ENCODE data around the gene SMTNL2.

SMTNL2 gene

DNA sequence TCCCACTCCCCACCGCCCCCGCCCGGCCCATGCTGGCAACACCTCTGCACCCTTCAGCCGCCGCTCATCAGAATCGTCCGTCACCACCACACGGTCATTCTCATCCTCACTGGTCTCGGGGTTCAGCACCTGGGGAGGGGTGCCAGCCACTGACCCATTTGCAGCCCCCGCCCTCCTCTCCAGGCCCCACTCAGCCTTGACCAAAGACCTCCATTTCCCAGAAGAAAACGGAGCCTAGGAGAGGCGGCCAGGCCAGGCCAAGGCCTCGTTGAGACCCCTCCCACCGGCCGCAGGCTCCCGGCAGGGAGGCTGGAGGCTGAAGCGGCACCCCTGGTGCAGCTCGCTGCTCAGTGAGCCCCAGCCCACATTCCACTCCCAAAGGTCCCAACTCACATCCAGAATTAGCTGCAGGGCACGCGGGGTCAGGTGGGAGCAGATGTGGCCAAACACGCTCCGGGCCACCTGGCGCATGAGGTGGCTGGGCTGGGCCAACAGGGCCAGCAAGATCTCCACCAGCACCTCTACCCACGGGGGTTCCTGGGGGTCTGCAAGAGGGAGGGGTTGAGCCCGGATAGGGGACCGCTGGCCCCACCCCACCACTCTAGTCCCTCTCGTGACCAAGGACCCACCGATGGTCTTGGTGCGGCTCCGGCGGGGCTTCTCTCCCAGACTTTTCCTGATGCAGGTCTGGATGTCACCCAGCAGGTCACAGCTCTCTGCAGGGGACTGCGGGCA, 38.9 kb upstream of the SMTNL2 start:
- DNase-seq (ENCODE audit: low spot score) = no peak

DNA sequence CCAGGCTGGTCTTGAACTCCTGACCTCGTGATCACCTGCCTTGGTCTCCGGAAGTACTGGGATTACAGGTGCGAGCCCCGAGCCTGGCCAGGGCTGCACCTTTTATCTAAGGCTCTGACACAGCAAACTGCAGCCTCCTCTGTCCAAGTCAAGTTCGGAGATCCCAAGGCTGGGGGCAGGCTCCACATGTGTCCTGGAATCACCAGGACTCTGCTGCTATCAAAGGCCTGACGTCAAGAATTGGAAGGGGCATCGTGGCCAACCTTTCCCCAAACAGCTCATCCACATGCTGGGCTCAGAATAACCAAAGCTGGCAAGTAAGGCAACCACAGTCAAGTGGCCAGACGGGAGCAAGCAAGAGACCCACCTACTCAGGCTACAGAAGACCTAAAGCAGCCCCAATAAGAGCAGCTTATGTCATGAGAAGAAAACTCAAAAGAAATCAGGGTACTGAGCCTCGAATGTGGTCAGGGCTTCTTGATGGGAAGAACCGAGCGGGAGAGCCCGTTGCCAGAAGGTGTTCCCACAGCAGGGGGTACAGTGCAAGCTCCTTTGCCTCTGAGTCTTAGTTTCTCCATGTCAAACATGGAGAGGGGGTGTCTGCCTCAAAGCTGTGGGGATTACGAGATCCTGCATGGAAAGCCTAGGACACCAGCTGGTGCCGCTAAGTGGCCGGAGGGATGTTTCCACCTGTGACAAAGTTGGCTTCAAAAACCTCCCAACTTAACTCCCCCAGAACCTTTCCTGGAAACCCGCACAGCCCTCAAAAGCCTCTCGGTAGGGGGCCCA, 37.0 kb upstream of the SMTNL2 start:
- no peak for DNase-seq (ENCODE audit: low spot score)

- DNase-seq (ENCODE audit: low spot score) = no peak
Measured at GRCh38 chr17:4548061-4548461, 36.3 kb upstream of the SMTNL2 start.

- no peak for DNase-seq (ENCODE audit: low spot score)
Measured at GRCh38 chr17:4548721-4549531, 35.4 kb upstream of the SMTNL2 start.

DNA sequence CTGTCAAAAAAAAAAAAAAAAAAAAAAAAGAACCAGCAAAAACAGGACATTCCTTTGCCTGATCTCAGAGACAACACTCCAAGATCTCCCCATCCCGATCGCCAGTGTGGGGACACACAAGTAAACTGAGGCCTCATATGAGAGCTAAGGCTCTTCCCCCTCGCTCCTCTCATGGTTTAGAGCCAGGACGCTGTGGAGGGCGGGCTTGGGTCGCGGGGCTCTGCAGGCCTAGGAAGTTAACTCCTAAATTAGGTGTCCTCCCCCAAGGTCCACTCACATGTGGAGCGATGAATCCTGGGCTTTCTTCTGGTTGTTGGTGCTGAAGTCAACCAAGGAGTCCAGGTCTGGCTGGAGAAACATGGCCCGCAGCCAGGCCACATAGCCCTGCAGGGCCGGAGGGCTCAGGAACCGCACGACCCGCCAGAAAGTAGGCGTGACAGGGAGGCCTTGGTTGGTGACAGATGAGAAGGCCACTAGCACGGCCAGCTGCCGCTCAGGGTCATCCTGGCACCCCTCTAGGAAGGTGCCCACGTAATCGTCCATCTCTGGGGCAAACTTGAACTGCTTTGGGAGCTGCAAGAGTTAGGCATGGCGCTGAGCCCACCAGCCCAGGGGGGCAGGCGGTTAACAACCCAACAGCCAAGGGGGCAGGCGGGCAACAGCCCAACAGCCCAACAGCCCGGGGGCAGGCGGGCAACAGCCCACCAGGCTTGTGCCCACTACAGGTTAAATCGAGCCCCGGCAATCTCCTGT, 34.4 kb upstream of the SMTNL2 start:
- DNase-seq (ENCODE audit: low spot score) = no peak

GRCh38 chr17:4550534-4551039, 33.7 kb upstream of the SMTNL2 start:
- DNase-seq (ENCODE audit: low spot score) = no peak

- DNase-seq (ENCODE audit: low spot score) = no peak
Measured at GRCh38 chr17:4551141-4551540, 33.2 kb upstream of the SMTNL2 start.

DNA sequence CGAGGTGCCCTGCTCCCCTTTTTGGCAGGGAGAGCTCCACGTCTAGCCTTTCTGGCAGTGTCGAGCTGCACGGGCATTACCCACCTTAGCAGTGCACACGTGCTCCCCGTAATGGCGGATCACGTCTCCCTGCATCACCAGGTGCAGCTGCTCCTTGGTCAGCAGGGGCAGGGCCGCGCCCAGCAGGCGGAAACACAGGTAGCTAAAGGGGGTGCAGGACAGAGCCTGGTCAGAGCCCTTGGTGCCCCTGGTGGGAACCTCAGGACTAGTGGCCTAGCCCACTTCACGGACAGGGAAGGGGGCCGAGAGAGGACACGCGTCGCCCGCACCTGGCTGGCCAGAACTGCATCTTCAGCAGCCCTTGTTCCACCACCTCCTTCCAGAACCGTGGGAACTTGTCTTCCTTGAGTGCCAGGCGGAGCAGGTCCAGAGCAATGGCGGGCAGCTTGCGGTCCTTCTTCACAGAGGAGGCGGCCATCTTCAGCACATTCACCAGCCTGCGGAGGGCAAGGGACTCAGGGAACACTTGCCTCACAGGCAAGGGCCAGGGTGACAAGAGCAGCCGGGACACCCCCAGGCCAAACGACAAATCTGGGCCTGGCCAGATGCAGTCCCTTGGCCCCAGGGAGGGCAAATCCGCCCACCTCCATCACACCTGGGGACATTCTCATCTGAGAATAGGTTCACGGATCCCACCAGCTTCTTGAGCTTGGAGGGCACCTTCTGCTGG, 32.4 kb upstream of the SMTNL2 start:
- DNase-seq (ENCODE audit: low spot score) = no peak

DNA sequence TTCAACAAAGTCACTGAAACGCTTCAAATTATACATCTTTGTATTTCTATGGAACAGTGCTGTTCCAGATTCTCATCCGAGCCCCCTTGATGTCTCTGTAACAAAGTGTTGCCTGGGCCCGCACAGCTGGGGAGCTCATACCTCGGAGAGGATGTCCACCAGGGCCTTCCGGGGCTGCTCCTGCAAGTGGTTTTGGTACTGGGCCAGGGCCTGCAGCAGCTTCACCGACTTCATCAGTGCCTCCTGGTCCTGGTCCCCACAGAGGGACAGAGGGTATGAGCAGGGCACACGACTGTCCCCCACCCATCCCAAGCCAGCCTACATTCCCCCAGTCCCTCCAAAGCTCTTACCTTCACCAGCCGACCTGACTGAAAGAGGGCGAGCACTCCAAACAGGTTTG, 30.7 kb upstream of the SMTNL2 start:
- DNase-seq (ENCODE audit: low spot score) = no peak

DNA sequence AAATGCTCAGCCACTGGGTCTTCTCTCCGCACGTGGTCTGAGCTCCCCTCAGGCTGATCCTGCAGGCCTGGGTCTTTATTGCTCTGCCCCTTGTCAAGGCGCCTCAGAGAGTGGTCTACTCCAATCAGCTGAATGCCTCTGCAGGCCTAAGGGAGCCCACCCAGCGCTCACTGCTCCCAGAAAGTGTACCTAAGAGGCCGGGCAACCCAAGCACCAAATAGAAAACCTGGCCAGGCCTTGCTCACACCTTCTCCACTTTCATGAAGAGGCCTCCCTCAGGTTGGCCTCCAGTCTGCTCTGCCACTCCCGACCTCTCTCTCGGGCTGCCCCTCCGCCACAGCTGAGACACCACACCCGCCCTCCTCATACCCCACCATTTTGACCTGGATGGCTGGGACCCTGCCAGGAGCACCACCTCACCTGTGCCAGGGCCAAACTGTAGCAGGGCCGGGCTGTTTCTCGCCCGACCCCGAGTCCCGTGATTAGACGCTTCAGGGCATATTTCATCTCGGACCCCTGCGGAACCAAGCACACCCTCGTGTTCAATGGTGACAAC, 29.8 kb upstream of the SMTNL2 start:
- DNase-seq (ENCODE audit: low spot score) = no peak

- peak; percentile 97 for DNase-seq (ENCODE audit: low spot score)
Measured at GRCh38 chr17:4554997-4555799, 29.1 kb upstream of the SMTNL2 start, which contains the start of gene MYBBP1A. TSS of gene MYBBP1A (minus strand) at chr17:4555384. CDS start at chr17:4555324, 60 bp downstream.

DNA sequence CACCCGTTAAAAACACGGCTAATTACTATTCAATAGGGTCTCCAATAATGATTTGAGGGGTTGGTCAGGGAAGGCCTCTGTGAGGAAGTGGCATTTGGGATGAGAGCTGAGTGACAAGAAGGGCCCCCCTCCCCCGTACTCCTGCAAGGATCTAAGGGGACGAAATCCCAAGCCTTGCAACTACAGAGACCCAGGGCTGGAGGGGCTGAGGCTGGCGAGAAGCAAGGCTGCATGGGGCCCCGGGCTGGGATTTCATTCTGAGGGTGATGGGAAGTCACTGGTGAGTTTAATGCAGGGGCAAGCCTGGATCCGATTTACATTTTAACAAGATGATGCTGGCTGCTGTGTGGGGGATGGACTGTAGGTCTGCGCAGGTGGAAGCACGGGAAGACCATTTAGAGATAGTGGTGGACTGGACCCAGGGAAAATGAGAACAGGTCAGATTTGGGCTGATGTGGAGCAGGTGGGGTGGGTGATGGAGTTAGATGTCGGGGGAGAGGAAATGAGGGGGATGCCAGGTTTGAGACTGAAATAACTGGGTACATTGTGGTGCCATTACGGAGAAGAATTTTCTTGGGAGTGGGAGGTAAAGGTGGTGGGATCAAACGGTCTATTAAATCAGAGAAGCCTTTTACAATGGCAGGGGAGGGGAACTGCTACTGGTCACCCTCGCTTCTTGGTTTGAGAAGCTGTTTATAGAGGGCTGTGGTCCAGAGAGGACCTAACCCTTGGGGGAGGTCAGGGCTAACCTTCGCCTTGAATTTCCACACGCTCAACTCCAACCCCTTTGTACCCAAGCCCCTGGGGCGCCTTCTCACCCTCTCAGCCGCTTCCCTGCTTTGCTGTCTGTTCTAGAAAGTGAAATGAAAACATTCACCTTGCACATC, 28.2 kb upstream of the SMTNL2 start:
- DNase-seq (ENCODE audit: low spot score) = no peak

- no peak for DNase-seq (ENCODE audit: low spot score)
Measured at GRCh38 chr17:4556996-4557395, 27.3 kb upstream of the SMTNL2 start.

GRCh38 chr17:4557626-4558346, 26.5 kb upstream of the SMTNL2 start:
- DNase-seq (ENCODE audit: low spot score) = no peak

- DNase-seq (ENCODE audit: low spot score) = no peak
Measured at GRCh38 chr17:4558347-4558971, 25.9 kb upstream of the SMTNL2 start.

DNA sequence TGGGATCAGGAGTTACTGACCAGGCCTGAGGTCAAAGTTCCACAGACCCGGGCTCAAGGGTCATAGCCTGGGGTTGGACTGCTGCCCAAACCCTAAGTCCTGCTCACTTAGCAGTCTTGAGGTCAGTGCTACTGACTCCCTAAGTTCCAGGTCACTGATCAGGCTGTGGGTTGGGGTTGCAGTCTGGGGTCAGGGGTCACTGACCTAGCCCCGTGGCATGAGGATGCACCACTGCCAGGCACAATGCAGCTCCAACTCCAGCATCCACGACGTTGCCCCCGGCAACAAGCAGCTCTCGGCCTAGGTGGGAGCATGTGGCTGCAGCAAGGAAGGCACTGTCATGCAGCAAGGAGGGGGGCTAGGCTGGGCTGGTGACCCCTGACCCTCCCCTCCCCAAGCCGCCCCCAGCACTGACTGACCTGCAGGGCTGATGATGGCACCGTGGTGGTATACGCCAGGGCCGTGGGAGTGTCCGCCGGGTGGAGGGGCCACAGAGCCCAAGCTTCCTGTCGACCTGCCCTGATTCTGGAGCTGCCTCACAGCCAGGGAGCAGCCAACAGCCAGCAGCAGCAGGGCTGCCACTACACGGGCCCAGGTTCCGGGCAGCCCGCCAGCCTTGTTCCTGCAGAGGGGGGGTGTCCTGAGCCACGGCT, 25.1 kb upstream of the SMTNL2 start:
- DNase-seq (ENCODE audit: low spot score) = no peak

DNA sequence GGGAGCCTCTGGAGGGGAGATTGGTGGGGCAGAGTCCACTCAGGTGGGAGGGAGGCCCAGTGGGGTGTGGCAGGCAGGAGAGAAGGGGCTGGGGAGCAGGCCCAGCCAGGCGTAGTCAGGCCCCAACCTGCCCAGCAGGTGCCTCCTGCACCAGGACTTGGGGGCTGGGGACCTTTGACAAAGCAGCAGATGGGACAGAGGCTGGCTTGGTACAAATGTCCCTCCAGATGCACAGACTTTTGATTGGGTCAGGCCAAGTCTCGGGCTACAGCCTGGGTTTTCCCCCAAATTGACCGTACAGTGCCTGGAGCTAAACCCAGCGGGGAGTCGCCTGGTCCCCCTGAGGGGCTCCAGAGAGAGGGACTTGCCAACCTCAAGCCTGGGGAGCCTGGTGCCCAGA, 24.4 kb upstream of the SMTNL2 start:
- DNase-seq (ENCODE audit: low spot score) = no peak
